OCI-LY3 (cell line): Measurements from ENCODE around the gene CBLIF.

Source experiments
- CTCF ChIP-seq: fragments of 200-600, 300-600 bp; sonication (generic); IDR thresholded peaks from 2 replicates; pipeline ENCODE4 v1.5.1; 2014; ENCODE audit warnings: antibody characterized with exemption, low read length, low read depth
- EZH2phosphoT487 ChIP-seq: fragments of 200-600 bp; shearing (Covaris generic); IDR thresholded peaks from 2 replicates; pipeline ENCODE4 v1.6.1; 2018; ENCODE audit warnings: antibody characterized with exemption, mixed run types, low read depth

- TF ChIP-seq CTCF: no peak
- TF ChIP-seq EZH2phosphoT487: no peak
Observed at GRCh38 chr11:59779487-59779886, 65.8 kb downstream of the CBLIF start.
